DND-41 (cell line): ENCODE results near the gene HOATZ.

Experiments
- EZH2 ChIP-seq: IDR thresholded peaks from 3 replicates; pipeline ENCODE4 v1.6.1; 2012; ENCODE audit warnings: borderline replicate concordance, low read depth, mild to moderate bottlenecking, moderate library complexity, low read length, inconsistent platforms; ENCODE audit not compliant: severe bottlenecking
- TF ChIP-seq, protein P1 (sequence below): IDR thresholded peaks from 2 replicates; pipeline ENCODE4 v1.5.1; 2012; ENCODE audit warnings: borderline replicate concordance, low read length, moderate library complexity, mild to moderate bottlenecking; ENCODE audit not compliant: poor library complexity, severe bottlenecking; ENCODE audit errors: extremely low read depth

DNA sequence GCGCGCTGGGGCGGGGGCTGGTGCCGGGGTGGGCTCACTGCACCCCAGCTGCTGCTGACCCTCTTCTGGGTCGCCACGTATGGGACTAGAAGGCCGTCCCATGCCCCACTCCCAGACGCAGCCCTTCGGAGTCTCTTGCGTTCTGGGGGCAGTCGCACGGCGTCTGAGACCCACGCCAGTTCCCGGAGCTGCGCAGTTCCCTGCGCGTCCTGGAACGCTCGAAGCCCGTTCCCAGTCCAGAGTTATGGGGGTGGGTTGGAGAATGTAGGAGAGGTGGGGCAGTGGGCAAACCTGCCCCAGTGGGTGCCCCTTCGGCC lies 26.3 kb downstream of the HOATZ start:
- TF ChIP-seq, protein P1, sequence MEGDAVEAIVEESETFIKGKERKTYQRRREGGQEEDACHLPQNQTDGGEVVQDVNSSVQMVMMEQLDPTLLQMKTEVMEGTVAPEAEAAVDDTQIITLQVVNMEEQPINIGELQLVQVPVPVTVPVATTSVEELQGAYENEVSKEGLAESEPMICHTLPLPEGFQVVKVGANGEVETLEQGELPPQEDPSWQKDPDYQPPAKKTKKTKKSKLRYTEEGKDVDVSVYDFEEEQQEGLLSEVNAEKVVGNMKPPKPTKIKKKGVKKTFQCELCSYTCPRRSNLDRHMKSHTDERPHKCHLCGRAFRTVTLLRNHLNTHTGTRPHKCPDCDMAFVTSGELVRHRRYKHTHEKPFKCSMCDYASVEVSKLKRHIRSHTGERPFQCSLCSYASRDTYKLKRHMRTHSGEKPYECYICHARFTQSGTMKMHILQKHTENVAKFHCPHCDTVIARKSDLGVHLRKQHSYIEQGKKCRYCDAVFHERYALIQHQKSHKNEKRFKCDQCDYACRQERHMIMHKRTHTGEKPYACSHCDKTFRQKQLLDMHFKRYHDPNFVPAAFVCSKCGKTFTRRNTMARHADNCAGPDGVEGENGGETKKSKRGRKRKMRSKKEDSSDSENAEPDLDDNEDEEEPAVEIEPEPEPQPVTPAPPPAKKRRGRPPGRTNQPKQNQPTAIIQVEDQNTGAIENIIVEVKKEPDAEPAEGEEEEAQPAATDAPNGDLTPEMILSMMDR = no peak
- no peak for TF ChIP-seq EZH2
